Parathyroid adenoma (tissue), 2 donors: Measurements from ENCODE around the gene RIMS1.

Source experiments
- H2AFZ ChIP-seq: fragments of 300-600 bp; sonication (generic); one replicate; pipeline ENCODE4 v1.7.0; 2017; ENCODE audit warnings: antibody characterized with exemption, mild to moderate bottlenecking
- H3K27ac ChIP-seq: fragments of 300-600 bp; sonication (generic); one replicate; pipeline ENCODE4 v1.7.0; 2017
- H3K27me3 ChIP-seq: fragments of 300-600 bp; sonication (generic); one replicate; pipeline ENCODE4 v1.7.0; 2017; ENCODE audit warnings: low read length; ENCODE audit not compliant: control insufficient read depth, insufficient read depth
- H3K36me3 ChIP-seq: fragments of 300-600 bp; sonication (generic); one replicate; pipeline ENCODE4 v1.7.0; 2017; ENCODE audit warnings: low read length; ENCODE audit not compliant: control insufficient read depth, insufficient read depth
- H3K4me1 ChIP-seq: fragments of 300-600 bp; sonication (generic); one replicate; pipeline ENCODE4 v1.7.0; 2017; ENCODE audit warnings: control low read depth
- H3K4me2 ChIP-seq: fragments of 300-600 bp; sonication (generic); one replicate; pipeline ENCODE4 v1.7.0; 2017; ENCODE audit warnings: low read length
- H3K4me3 ChIP-seq: fragments of 300-600 bp; sonication (generic); one replicate; pipeline ENCODE4 v1.7.0; 2017; ENCODE audit warnings: low read depth, low read length
- H3K79me2 ChIP-seq: fragments of 300-600 bp; sonication (generic); one replicate; pipeline ENCODE4 v1.7.0; 2017; ENCODE audit warnings: control low read depth
- H3K9ac ChIP-seq: fragments of 300-600 bp; sonication (generic); one replicate; pipeline ENCODE4 v1.7.0; 2017; ENCODE audit warnings: mild to moderate bottlenecking
- H3K9me3 ChIP-seq: fragments of 300-600 bp; sonication (generic); one replicate; pipeline ENCODE4 v1.7.0; 2017; ENCODE audit warnings: low read length; ENCODE audit not compliant: control insufficient read depth
- TF ChIP-seq, protein P1 (sequence below): fragments of 300-600 bp; sonication (generic); IDR thresholded peaks from one replicate; pipeline ENCODE4 v1.7.0; 2017; ENCODE audit warnings: antibody characterized with exemption, mild to moderate bottlenecking
- donor health status: primary hyperparathyroidism.

Gene RIMS1

DNA sequence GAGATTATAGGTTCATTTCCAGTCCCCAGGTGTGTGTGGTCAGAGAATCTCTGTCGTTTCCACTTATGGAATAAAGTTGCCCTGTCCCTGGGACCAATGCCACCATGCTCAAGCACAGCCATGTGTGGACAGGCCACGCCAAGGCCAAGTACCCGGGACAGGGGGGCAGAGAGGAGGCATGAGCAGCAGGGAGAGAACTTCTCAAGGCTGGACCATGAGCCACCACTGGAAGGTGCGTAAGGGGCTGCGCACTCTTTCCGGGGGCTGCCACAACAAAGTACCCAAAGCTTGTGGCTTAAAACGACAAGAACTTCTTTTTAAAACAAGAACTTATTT, 526.3 kb downstream of the RIMS1 start:
- H3K36me3 ChIP-seq = no peaks in the 10 kb centered on the region
- H3K9me3 ChIP-seq = no peaks in the 10 kb centered on the region
- H3K27me3 ChIP-seq = no peaks in the 10 kb centered on the region
- no peak overlapping the region for H3K9ac ChIP-seq
- no peak overlapping the region for H3K4me3 ChIP-seq
- H3K4me2 ChIP-seq = no peak overlapping the region
- no peak overlapping the region for H3K27ac ChIP-seq
- peak overlapping the region; percentile 10 for H2AFZ ChIP-seq
- H3K4me1 ChIP-seq = peaks cover 11% of the 10 kb centered on the region
- no peaks in the 10 kb centered on the region for H3K79me2 ChIP-seq
- TF ChIP-seq, protein P1, sequence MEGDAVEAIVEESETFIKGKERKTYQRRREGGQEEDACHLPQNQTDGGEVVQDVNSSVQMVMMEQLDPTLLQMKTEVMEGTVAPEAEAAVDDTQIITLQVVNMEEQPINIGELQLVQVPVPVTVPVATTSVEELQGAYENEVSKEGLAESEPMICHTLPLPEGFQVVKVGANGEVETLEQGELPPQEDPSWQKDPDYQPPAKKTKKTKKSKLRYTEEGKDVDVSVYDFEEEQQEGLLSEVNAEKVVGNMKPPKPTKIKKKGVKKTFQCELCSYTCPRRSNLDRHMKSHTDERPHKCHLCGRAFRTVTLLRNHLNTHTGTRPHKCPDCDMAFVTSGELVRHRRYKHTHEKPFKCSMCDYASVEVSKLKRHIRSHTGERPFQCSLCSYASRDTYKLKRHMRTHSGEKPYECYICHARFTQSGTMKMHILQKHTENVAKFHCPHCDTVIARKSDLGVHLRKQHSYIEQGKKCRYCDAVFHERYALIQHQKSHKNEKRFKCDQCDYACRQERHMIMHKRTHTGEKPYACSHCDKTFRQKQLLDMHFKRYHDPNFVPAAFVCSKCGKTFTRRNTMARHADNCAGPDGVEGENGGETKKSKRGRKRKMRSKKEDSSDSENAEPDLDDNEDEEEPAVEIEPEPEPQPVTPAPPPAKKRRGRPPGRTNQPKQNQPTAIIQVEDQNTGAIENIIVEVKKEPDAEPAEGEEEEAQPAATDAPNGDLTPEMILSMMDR = no peak

GRCh38 chr6:72413884-72414283, 527.5 kb downstream of the RIMS1 start:
- Histone ChIP-seq H2AFZ (no peak overlapping the region), H3K4me2 (no peak overlapping the region), H3K27ac (no peak overlapping the region), H3K4me3 (no peak overlapping the region), H3K36me3 (no peaks in the 10 kb centered on the region), H3K9ac (no peak overlapping the region), H3K27me3 (no peaks in the 10 kb centered on the region), H3K79me2 (no peaks in the 10 kb centered on the region), H3K4me1 (peaks cover 11% of the 10 kb centered on the region), H3K9me3 (no peaks in the 10 kb centered on the region)
- TF ChIP-seq, protein P1 = no peak

GRCh38 chr6:72414657-72415056, 528.3 kb downstream of the RIMS1 start:
- Histone ChIP-seq H3K9me3 (no peaks in the 10 kb centered on the region), H3K9ac (no peak overlapping the region), H3K4me1 (peaks cover 11% of the 10 kb centered on the region), H3K79me2 (no peaks in the 10 kb centered on the region), H3K36me3 (no peaks in the 10 kb centered on the region), H3K4me3 (no peak overlapping the region), H2AFZ (no peak overlapping the region), H3K27ac (no peak overlapping the region), H3K4me2 (no peak overlapping the region), H3K27me3 (no peaks in the 10 kb centered on the region)
- TF ChIP-seq, protein P1 = no peak

DNA sequence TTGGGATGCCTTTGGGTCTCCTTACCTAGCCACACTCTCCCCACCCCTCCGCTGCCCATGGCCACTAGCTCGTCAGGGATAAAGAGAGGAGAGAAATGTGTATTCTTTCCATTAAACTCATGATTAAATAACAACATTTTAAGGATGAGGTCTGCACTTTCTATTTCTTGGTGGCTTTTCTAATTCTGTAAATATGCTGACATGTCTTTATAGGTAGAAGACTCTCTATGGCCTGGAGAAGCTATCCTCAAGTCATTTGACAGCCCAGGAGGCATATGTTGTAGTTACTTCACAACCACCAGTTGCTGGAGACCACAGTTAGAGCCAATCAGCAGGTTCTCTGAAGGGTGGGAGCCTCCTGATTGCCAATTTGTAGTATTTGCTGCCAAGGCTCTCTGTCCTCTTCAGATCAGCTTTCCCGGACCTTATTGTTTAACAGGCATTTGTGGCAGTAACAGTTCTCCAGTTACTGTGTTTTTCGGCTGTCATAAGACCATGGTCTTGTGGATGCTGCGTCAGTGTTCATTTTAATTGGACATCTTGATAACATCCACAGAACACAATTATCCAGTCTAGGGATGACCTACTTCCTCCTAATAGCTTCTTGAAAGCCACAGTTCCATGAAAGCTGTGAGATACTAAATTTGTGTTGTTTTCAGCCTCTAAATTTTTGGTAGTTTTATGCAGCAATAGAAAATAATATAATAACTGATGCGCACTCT, 530.6 kb downstream of the RIMS1 start:
- no peaks in the 10 kb centered on the region for H3K4me1 ChIP-seq
- no peak overlapping the region for H3K4me2 ChIP-seq
- TF ChIP-seq, protein P1 = no peak
- no peak overlapping the region for H2AFZ ChIP-seq
- no peaks in the 10 kb centered on the region for H3K27me3 ChIP-seq
- H3K9me3 ChIP-seq = no peaks in the 10 kb centered on the region
- H3K27ac ChIP-seq = no peak overlapping the region
- H3K9ac ChIP-seq = no peak overlapping the region
- H3K79me2 ChIP-seq = no peaks in the 10 kb centered on the region
- no peak overlapping the region for H3K4me3 ChIP-seq
- no peaks in the 10 kb centered on the region for H3K36me3 ChIP-seq

GRCh38 chr6:72417759-72418158, 531.4 kb downstream of the RIMS1 start:
- H3K9me3 ChIP-seq = no peaks in the 10 kb centered on the region
- no peaks in the 10 kb centered on the region for H3K4me1 ChIP-seq
- no peak overlapping the region for H3K9ac ChIP-seq
- no peak overlapping the region for H3K27ac ChIP-seq
- TF ChIP-seq, protein P1 = no peak
- no peak overlapping the region for H3K4me2 ChIP-seq
- no peaks in the 10 kb centered on the region for H3K36me3 ChIP-seq
- H3K79me2 ChIP-seq = no peaks in the 10 kb centered on the region
- H3K4me3 ChIP-seq = no peak overlapping the region
- H2AFZ ChIP-seq = no peak overlapping the region
- no peaks in the 10 kb centered on the region for H3K27me3 ChIP-seq
